GF-D8 (cell line): ENCODE data around the gene ATP5MC3.
"Not testable (repeated sequence)": the region's sequence is repeated elsewhere in the genome, so short reads cannot be mapped to it uniquely, and the experiment has no call there.

Experiments used
- DNase-seq: peaks from one replicate; lab custom pipeline; 2025; lab: John Stamatoyannopoulos, UW

ATP5MC3 gene

GRCh38 chr2:175181104-175181876 lies at the start of gene ATP5MC3:
Gene ATP5MC3 (minus strand): TSS chr2:175181710. CDS start chr2:175181393, 317 bp downstream.
- peak; percentile 90 for DNase-seq

DNA sequence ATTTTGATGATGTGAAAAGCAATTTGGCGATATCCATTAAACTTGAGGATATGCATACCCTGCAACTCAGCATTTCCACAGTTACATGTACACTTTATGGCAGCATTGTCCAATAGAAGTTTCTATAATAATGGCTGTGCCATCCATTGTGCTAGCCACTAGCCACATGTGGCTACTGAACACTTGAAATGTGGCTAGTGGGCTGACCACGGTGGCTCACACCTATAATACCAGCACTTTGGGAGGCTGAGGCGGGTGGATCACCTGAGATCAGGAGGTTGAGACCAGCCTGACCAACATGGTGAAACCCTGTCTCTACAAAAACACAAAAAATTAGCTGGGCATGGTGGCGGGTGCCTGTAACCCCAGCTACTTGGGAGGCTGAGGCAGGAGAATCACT lies 47.1 kb upstream of the ATP5MC3 start:
- not testable (repeated sequence) for DNase-seq

- DNase-seq: no peak
These were observed 46.7 kb upstream of the ATP5MC3 start for GRCh38 chr2:175228179-175228578.

DNA sequence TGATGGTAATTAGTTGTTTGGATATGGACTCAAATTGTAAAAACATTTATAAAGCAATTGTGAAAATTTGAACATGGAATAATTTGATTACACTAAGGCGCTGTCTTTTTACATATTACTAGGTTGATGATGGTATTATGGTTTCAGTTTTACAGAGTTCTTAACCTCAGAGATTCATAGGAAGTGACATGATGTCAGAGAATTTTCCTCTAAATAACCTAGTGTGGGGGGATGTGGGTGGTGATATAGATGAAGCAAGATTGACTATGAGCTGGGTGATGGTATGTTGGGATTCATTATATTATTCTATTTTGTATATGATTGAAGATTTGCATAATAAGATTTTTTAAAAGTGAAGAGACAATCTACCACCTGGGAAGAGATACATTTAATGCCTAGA lies 45.9 kb upstream of the ATP5MC3 start:
- DNase-seq: no peak

GRCh38 chr2:175220075-175220474 lies 38.6 kb upstream of the ATP5MC3 start:
- no peak for DNase-seq

- DNase-seq: no peak
These were observed 37.0 kb upstream of the ATP5MC3 start for GRCh38 chr2:175218551-175218950.

GRCh38 chr2:175207741-175208438 lies 26.4 kb upstream of the ATP5MC3 start:
- no peak for DNase-seq

DNA sequence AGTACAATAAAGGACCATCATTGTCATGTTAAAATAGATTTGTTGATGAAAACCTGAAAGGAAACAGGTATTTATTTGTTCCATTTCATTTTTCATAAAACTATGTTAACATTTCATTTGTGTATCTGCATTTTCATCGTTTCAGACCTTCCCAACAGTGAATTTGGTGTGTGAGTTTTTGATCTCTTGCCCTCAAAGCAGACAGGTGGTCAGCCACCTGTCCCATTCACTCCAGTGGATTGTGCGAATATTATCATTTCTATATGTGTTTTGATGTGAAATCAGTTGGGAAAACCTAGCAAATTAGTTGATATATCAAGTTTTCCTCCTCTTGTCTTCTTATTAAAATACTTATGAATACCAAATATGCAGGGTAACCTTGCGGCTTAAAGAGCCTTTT lies 25.4 kb upstream of the ATP5MC3 start:
- DNase-seq: no peak

DNA sequence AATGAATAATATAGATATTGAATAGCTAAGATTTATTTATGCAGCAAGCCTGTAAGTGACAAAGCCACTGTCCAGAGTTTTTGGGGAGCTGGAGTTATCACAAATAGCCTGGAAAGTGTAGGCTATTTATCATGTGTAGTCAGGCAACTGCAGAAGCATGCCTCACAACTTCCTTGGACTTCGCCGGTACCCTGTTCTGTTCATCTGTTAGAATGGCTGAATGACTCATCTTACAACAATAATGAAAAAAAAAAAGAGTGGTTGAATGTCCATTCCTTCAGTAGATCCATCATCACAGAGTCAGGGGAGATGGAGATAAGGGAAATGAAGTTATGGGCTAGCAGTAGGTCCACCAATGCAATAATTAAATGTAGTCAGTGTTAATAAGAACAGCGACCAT lies 24.0 kb upstream of the ATP5MC3 start:
- DNase-seq: no peak

GRCh38 chr2:175203621-175204496 lies 22.3 kb upstream of the ATP5MC3 start:
- DNase-seq: no peak

GRCh38 chr2:175195012-175195411 lies 13.5 kb upstream of the ATP5MC3 start:
- DNase-seq: no peak

DNA sequence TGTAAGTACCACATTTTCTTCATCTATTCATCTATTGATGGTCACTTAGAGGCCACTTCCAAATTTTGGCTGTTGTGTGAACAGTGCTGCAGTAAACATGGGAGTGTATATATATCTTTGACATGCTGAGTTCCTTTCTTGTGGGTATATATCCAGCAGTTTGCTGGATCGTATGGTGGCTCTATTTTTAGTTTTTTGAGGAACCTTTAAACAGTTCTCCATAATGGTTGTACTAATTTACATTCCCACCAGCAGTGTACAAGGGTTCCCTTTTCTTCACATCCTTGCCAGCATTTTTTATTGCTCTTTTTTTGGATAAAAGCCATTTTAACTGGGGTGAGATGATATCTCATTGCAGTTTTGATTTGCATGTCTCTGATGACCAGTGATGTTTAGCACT lies 7.3 kb upstream of the ATP5MC3 start:
- DNase-seq: no peak

DNA sequence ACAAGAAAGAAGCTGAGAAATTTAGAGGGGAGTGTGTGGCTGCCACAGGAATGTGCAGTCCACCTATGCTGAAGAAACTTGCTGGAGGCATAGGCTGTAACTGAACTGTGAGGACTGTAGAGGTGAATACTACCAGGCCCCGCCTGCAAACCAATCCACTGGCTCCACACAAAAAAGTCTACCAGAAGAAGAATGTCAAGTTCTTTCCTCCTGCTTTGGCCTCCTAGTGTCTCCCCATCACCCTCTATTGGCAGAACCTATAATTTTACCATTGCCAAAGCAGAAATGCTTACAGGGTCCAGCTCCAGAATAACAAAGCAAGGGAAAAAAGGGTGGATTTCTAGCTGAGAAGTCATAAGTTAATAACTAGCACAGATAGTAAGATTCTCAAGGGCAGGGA lies 5.9 kb upstream of the ATP5MC3 start:
- DNase-seq: no peak

- no peak for DNase-seq
These were observed 2.2 kb upstream of the ATP5MC3 start for GRCh38 chr2:175183674-175184073.

DNA sequence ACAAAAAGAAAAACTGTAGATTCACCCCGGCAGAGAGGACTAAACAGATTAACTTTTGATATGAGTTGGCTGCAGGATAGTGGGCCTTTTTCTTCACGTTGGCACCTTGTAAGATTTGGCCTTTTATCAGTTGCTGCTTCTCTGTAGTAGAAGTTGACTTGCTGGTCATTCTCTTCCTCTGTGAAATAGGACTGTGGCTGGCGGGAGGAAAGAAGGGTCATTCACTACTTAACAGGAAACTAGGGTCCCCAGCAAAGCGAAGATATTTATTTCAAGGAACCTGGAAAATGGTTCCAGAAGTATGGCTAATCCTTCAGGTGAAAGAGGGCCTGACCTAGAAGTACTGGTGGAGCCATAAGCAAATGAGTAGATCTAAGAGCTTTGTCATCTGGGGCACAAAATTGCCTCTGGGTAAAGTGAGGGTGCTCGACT lies 383 bp upstream of the ATP5MC3 start:
- no peak for DNase-seq

DNA sequence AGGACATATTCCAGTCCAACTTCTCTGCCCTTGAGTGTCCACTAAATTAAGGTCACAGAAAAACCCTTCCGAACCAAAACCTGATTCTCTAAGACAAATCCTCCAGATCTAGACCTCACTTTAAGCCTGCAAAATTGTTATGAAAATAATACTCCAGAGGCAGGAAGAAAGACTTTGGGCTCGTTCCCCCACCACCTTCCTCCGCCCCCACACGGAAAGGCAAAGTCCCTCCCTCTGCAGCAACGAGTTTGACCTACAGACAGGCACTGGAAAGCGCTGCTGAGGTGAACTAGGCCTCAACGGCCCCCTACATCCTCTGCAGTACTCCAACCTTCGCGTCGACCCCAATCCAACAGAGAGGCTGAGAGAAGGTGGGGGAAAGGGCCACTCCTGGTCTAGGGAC lies 808 bp downstream of the ATP5MC3 start:
- peak; percentile 14 for DNase-seq

DNA sequence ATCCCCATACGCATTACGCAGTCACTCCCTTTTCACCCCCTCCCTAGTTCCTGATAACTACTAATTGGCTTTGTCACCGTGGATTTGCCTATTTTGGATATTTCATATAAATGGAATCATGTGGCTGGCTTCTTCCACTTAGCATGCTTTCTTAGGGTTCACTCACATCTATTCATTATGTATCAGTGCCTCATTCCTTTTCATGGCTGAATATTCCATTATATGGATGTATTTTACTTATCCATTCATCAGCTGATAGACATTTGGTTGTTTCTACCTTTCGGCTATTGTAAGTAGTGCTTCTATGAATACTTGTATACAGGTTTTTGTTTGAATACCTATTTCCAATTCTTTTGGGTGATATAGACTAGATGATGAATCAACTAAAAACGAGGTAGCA lies 4.9 kb downstream of the ATP5MC3 start:
- no peak for DNase-seq

GRCh38 chr2:175175896-175176295 lies 5.6 kb downstream of the ATP5MC3 start:
- DNase-seq: no peak

- DNase-seq: no peak
These were observed 6.2 kb downstream of the ATP5MC3 start for GRCh38 chr2:175175320-175175719.

GRCh38 chr2:175170659-175171304 lies 10.7 kb downstream of the ATP5MC3 start:
- no peak for DNase-seq

DNA sequence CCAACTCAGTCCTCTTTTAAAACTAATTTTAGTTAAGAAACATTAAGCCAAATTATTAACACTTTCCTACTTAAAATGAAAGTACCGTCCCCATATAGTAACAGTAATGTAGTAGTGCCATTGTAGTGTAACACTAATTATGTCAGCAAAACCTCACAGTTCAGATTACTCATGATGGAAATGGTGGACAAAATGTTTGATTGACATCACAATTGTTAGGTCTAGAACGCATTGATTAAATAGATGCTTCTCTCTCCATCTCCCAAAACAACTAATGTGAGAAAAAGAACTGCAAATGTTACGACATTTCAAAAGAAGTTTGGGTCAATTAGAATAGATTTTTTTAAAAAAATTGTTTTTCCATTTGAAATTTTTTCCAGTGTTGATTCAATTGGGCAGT lies 12.3 kb downstream of the ATP5MC3 start:
- no peak for DNase-seq

DNA sequence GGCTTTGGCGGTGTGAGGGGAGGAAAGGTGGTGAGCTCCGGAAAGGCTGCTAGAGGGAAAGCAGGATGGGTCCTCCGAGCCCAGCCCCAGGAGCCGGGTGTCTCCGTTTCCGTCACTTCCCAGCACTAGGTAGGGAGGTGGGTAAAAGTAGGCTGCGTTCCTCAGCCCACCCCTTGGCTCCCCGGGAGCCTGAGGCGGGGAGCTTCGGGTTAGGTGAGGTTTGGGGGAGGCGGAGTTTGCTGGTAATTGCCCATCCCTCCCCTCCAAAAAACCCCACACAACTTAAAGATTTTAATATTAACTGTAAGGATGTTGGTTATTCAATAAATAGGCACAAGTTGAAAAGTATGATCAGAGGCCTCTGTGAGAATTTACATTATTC lies 13.0 kb downstream of the ATP5MC3 start:
- DNase-seq: no peak
